NCI-H187 (cell line): ENCODE data around the gene SF3A2.

ENCODE experiments used
- DNase-seq, 2 experiments: peaks; one replicate each; lab custom pipeline; 2025; lab: John Stamatoyannopoulos, UW

SF3A2 gene

DNA sequence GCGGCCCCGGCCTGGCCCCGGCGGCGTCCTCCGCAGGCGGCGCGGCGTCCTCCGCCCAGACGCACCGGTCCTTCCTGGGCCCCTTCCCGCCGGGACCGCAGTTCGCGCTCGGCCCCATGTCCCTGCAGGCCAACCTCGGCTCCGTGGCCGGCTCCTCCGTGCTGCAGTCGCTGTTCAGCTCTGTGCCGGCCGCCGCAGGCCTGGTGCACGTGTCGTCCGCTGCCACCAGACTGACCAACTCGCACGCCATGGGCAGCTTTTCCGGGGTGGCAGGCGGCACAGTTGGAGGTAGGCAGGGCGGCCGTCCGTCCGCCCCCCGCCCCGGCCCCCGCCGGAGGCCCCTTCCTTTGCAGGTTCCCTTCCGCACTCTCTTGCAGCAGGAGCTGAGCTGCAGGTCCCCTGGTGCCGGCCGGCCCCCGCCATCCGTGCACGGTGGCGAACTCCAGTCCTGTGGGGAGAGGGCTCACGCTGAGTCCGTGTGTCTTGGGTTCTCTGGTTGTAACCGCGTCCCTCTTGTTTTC is 9.7 kb upstream of the SF3A2 start:
- DNase-seq: no peak

DNA sequence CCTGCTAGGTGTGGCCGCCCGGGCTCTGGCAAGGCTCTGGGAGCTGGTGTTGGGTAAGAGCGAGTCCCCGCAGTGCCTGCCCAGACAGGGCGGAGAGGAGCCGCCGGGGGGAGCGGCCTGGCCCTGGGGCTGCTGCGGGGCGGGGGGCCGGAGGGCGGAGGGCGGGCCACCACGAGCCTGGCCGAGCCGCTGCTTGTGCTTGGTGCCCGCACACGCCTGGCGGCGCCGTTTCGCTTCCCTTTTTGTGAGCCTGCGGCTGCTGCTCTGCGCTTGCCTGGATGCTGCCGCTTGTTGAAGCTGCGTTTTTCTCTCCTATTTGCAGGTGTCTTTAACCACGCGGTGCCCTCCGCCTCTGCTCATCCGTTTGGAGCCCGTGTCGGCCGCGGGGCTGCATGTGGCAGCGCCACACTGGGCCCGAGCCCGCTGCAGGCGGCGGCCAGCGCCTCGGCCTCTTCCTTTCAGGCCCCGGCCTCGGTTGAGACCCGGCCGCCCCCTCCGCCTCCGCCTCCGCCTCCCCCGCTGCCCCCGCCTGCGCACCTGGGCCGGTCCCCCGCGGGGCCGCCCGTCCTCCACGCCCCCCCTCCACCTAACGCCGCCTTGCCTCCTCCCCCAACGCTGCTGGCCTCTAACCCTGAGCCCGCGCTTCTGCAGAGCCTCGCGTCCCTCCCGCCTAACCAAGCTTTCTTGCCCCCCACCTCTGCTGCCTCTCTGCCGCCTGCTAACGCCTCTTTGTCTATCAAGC is 9.0 kb upstream of the SF3A2 start:
- no peak for DNase-seq

DNA sequence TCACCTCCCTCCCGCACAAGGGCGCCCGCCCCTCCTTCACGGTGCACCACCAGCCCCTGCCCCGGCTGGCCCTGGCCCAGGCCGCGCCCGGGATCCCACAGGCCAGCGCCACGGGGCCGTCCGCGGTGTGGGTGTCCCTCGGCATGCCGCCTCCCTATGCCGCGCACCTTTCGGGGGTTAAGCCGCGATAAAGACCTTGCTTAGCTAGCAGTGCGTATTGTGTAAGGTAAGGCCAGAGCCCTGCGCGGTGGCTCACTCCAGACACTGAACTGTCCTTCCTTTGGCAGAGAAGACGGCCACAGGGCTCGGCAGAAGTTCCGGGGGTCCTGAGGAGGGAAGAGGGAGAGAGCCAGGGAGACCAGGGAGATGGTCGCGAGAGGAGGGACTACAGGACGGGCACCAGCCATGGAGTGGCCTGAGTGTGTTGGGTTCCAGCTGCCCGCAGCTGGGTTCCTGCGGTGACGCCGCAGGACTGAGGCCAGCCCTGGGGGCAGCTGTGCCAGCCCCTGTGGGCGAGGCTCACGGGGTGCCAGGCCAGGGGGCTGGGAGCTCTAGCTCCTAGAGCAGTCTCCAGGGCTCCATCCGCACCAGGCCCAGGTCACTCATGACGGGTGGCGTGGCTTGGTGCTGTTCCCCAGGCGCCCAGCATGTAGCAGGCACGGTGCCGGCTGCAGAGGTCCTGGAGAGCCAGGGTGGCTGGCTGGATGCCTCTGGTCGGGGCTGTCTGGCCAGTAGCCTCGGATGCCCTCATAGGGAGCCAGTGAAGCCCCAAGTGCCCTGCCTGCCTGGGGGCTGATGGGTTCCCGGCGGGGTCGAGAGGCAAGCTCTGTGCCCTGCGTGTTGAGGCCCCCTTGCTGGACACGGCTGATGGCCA is 8.2 kb upstream of the SF3A2 start:
- DNase-seq: no peak

DNA sequence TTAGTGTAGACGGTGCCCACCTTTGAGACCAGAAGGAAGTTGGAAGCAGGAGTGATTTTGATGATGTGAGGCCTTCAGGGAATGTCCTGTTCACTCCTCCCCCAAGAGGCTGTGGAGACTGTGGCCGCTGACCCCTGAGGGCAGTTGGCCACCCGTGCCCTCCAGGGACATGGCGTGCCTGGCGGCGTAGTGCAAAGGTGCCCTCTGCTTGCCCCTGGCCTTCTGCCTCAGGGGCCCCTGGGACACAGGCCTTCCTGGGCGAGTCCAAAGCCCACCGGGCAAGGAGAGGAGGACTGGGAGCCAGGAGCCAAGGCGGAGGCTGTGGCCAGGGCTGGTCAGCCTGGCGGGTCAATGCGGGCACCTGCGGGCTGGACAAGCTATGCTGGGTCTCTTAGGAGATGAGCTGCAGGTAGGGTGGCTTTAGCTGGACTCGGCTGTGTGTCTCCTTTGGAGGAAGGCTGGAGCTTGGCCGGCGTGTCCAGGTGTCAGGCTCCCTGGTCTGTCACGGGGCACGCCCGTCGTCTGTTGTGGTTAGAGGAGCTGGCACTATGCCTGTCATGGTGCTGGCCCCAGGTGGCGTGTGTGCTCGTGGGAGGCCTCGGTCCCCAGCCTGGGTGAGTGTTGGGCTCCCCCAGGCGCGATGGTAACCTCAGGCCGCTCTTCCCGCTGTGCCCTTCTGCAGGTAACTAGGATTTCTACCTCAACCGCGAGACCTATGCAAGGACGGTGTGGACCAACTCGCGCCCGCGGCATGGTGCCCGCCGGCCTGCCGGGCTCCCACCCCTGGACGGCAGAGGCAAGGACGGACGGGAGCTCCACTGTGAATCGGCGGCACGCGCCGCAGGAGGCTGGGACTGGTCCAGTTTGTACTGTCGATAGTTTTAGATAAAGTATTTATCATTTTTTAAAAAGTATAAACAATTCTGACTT is 7.3 kb upstream of the SF3A2 start:
- no peak for DNase-seq

DNA sequence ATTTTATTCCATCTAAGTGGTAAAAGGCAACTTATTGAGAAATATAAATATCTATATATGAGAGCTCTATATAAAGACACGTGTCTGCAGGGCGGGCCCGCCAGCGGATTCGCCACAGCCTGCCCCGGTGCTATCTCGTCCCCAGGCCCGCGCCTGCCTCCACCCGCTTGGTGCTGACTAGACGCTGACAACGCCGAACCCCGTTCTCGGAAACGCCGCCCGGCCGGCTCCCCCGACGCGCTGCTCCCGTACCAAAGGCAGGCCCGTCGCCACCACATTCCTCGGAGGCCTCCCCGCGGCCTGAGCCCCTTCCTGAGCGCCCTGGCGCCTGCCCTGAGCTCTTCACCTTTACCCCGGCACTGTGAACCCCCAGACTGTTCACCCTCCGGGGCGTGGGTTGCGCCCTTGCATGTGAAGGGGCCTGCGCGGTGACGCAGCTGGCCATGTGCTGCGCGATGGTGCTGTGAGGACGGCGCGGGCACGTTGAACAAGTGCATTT is 6.5 kb upstream of the SF3A2 start:
- DNase-seq: no peak

DNA sequence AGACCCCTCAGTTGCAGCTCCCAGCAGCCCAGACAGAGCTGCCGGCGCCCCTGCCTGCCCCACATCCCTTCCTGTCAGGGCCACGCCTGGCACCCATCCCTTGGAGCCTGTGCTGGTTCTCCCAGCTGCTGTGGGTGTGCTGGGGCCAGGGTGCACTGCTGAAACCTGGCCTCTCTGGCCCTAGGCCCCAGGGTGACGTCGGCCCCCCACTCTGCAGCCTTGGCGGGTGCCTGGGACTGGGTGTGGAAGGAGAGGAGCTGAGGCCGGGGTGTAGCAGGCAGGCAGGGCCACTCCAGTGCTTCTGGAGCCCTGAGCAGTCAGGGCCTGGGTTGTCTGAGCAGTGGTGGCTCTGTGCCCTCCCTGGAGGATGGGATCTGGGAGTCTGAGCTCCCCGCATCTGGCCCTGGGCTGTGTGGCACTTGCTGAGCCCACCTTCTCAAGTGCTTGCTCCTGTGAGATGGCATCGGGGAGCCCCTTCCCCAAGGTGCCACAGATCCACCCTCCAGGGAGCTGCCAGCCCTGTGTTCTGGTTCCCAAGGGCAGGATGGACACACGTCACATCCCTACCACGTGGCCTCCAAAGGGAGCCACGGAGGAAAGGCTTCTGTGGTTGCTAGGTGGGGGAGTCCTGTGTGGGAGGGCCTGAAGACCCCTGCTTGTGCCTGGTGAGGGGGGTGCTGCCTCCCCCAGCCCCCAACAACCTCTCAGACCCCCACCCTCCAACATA is 5.7 kb upstream of the SF3A2 start:
- no peak for DNase-seq

DNA sequence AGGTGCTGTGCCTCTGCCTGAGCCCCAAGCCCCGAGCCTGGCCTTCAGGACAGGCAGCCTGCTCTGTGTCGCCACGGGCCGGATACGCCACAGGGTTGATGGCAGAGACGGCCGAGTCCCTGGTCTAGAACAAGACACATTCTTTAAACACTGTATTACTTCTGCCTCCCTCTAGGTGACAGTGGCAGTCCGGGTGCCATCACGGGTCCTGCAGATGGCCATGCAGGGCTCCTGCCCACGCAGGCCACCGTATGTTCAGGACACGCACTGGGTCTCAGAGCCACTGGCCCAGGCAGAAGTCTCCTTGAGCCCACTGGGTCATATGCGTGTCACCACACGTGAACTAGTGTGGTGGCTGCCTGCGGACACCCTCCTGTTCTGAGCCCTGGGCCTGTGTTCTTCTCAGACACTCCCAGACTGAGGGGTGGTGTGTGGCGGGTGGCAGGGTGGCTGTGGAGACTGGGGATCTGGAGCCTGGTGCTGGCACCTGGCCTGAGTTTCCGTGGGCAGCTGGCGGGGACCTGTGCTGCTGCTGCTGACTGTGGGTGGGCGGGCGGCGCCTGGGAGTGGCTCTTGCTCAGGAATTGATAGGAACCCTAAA is 4.9 kb upstream of the SF3A2 start:
- no peak for DNase-seq

DNA sequence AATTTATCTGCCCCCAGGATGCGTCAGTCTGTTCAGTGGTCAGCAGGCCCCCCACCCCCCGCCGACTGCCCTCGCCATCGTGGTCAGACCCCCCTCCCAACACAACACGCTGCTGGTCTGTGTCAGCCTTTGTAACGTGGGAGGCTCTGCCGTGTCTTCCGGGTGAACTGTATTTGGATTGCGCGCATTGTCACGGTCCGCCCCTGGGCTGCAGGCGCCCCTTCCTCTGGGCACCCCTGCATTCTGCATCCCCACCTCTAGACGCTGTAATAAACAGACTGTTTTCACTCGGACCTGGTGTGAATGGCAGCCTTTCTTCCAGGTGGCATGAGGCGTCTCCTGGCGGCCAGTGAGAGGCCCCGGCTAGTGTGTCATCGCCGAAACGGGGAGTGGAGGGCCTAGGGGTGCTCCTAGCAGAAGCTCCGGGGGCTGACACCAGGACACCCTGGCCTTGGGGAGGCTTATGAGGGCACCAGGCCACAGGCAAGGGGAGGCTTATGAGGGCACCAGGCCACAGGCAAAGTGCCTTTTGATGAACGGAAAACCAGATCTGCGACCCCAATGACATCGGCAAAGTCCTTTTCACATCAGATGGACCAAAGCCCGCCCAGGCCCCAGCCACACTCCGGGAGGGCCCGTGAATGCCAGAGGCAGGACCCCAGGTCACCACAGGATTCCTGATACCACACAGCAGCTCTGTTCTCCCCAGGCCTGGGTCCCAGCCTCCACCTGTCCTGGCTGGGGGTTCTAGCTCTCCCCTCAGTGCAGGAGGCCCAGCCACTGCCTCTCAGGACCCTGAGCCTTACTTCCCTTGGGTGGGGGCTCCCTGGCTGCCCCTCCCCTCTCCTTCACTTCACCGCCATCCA is 4.1 kb upstream of the SF3A2 start:
- no peak for DNase-seq

DNA sequence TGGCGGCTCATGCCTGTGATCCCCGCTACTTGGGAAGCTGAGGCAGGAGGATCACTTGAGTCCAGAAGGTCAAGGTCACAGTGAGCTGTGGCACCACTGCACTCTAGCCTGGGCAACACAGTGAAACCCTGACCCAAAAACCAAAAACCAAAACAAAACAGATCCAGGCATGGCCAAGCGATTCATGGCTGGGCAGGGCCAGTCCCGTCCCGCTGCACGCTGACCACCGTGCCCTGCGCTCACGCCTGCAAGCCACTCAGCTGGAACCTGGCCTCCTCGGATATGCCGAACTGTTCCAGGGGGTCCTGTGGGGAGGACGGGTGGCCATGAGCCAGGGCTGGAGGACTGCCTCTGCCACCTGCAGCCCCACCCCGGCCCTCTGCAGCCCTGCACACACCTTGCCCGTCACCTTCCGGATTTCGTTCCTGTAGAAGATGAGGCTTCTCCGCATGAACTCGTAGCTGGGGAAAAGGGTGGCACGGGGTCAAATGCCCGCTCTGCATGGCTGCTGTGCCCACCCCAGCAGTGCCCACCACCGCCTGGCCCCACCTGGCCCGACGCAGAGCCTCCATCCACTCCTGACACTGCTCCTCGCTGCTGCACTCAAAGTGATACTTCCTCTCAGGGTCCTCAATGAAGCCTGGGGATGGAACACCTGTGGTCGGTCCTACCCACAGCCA is 2.9 kb upstream of the SF3A2 start:
- no peak for DNase-seq

DNA sequence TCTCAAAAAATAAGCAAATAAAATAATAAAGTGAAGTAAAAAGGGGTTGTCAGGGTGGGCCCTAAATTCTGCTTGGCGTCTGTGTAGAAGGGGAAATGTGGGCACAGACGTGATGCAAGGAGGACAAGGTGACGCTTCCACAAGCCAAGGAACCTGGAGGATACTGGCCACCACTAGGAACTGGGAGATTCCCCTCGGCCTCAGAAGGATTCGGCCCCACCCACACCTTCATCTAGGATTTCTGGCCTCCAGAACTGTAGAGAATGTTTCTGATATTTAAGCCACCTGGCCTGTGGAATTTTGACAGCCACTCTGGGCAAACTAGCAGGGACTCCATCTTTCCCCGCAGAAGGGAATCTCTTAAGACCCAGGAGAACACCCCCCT is 1.6 kb upstream of the SF3A2 start:
- no peak for DNase-seq

DNA sequence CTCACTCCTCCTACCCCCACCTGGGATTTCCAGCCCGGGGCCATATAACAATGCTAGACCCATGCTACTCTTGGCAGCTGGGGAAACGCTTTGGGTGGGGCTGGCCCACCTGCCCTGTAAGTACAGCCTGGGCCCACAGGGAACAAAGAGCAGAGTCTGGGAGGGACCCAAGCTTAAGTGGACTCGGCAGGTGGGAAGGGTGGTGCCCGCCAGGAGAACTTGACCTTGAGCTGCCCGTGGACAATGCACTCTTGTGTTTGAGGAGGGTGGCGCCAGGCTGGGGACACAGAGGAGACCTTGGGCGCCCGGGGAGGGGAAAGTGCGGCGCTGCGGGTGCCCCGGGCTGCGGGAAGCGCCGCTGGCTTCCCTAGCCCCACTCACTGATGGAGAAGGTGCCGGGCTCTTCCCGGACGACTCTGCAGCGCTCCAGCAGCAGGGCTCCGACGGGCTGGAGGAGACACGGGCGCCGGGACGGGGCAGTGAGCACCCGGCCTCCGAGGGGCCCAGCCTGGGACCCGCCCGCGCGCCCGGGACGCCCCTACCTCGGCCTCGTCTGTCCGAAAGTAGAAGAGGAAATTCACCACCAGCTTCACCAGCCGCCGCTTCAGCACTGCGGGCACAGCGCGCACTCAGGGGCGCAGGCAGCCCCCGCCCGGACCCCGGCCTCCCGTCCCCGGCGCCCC is 1.1 kb upstream of the SF3A2 start:
- DNase-seq: peak; percentile 85 to 88

DNA sequence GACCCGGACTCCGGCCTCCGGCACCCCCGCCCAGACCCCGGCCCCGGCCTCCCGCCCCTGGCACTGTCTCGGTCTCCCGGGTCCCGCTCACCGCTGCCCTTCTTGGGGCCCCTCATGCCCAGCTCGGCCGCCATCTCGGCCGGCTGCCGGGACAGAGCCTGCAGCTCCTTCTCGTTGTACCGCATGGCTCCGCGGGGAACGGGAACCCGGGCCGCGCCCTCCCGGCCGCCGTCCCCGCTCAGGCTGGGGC is 635 bp upstream of the SF3A2 start:
- no peak for DNase-seq

DNA sequence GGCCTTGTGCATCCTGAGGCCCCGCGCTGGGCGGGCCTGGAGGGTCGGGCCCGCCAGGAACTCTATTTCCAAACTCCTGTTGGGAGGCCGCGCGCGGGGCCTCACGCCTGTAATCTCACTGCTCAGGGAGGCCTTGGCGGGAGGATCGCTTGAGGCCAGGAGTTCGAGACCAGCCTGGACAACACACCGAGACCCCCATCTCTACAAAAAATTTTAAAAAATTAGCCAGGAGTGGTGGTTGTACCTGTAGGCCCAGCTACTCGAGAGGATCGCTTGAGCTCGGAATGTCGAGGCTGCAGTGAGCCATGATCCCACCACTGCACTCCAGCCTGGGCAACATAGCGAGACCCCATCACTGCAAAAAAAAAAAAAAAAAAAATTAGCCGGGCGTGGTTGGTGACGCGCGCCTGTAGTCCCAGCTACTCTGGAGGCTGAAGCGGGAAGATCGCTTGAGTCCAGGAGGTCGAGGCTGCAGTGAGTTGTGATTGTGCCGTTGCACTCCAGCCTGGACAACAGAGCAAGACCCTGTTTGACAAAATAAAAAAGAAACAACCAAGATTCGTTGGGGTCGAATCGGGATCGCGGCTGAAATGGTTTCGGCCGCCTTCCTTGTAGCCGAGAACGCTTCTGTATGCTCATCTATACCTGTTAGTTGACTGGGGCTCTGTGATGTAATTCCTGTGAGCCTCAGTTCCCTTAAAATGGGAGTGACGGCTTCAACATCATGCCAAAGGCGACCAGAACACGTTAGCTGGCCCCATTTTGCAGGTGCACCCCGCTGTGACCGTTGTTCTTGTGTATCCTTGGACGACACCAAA is 636 bp downstream of the SF3A2 start:
- no peak for DNase-seq

DNA sequence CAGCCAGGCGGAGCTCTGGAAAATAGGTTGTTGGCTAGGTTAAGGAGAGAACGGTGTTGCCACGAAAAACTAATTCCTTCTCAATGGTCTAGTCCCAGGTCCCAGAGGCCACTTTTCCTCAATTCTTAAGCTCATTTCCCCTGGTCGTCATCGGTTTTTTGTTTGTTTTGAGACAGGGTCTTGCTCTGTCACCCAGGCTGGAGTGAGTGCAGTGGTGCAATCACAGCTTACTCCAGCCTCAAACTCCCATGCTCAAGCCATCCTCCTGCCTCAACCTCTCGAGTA is 1.2 kb downstream of the SF3A2 start:
- no peak for DNase-seq

DNA sequence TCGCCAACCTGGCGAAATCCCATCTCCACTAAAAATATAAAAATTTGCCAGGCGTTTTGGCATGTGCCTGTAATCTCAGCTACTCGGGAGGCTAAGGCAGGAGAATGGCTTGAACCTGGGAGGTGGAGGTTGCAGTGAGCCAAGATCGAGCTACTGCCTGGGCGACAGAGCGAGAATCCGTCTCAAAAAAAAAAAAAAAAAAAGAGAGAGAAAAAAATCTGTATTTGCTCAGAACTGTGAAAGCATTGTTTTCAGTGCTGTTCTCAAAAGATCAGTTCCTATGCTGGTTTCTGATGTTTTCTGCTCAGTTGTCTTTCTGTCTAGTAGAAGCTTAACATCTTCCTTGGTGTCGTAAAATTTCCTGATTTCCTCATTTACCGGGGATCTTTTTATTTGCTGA is 2.5 kb downstream of the SF3A2 start:
- no peak for DNase-seq

DNA sequence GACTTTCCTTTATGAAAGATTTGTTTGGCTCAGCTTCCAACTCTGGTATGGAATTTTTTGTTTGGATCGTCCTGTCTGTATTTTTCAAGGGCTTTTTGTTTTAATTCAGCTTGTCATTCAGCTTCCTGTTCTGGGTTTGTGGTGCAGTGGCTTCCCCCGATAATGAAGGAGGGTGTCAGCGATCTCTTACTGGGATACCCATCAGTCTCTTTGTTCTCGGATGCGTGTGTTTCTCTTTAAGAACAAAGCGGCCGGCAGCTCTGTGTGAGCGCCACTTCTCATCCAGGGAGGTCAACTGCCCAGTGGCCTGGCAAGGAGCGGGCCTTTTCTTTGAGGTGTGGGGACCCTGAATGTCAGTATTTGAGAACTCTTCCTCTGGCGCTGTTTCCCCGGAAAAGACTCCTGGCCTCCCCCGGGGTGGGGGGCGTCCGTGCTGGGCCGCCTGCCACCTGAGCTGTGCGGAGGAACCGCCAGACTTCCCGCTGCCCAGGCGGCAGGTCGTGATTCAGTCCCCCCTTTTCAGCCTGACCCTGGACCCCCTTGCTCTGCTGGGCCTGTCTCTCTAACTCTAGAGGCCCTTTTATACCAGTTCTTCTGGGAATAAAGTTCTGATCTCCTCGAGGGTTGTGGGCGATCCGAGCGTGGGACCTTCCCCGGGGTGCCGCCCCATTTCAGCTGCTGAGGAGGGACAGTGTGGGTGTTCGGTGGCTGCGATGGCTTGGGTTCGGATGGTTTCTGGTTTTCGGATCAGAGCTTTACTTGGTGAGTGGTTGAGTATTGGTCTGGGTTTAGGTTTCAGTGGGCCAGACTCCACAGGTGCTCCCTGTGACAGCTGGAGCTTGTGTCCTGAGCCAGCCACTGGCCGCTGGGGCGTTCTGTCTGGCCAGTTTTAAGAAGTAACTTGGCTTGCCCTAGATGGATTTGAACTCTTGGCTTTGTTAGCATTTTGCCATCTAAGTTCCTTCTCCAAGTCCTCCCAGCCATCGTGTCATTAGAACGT is 3.4 kb downstream of the SF3A2 start:
- no peak for DNase-seq
